ENCODE measurements around the gene NUDT19. TPM values are rescaled to one million over a fixed set of nuclear protein-coding genes. Genes with fewer than 3 reads are reported as not detected.
"Not testable (repeated sequence)": the region's sequence is repeated elsewhere in the genome, so short reads cannot be mapped to it uniquely, and the experiment has no call there.

The NUDT19 gene
- total RNA-seq, 1 donor from 2014 or later, result 6.3 TPM

DNA sequence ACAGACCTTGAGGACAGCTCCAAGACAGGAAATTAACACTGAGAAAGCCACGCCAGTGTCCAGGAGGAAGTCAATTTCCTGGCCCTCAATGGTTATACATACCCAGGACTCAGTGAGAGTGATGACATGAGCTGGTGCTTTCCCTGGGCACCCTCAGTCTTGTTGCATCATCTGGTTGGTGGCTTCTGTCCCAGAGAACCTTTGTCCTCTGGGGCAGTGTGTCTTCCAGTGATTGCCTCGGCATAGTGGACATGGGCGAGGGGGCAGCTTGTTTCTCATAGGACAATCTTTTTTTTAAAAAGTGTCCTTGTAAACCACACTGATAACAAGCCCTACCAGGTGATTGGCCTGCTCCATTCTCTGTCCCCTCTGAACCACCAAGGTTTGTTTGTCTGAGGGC lies 5.2 kb downstream of the NUDT19 start:
- H3K9me3 ChIP-seq (ENCODE audit: control insufficient read depth in 3 of 3, low read length in 3 of 3); H3K4me3 ChIP-seq (ENCODE audit: low read length in 3 of 3); H3K27me3 ChIP-seq (ENCODE audit: control insufficient read depth in 3 of 3, insufficient read depth in 3 of 3, low read length in 3 of 3); H3K27ac ChIP-seq (ENCODE audit: low read depth, low read length); H3K9ac ChIP-seq (ENCODE audit: low read depth in 1 of 3, low read length in 3 of 3): not testable (repeated sequence)
- Histone ChIP-seq H3K4me1 (ENCODE audit: control insufficient read depth in 3 of 3, insufficient read depth in 3 of 3, low read length in 3 of 3) (peaks cover 21 to 36% (median 28%) of the 10 kb centered on the region in 3 donors), H3K36me3 (ENCODE audit: control insufficient read depth in 3 of 3, insufficient read depth in 3 of 3, low read length in 3 of 3) (peaks cover 5 to 12% (median 5%) of the 10 kb centered on the region in 3 donors)

DNA sequence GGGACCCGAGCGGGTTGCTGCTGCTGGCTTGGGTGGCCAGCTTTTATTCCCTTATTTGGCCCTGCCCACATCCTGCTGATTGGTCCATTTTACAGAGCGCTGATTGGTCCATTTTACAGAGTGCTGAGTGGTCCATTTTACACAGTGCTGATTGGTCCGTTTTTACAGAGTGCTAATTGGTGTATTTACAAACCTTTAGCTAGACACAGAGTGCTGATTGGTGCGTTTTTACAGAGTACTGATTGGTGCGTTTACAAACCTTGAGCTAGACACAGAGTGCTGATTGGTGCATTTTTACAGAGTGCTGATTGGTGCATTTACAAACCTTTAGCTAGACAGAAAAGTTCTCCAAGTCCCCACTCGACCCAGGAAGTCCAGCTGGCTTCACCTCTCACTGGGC lies 8.5 kb downstream of the NUDT19 start:
- Histone ChIP-seq H3K4me1 (ENCODE audit: control insufficient read depth in 3 of 3, insufficient read depth in 3 of 3, low read length in 3 of 3) (peaks cover 6 to 16% (median 8%) of the 10 kb centered on the region in 3 donors), H3K36me3 (ENCODE audit: control insufficient read depth in 3 of 3, insufficient read depth in 3 of 3, low read length in 3 of 3) (peaks cover 5 to 12% (median 7%) of the 10 kb centered on the region in 3 donors)
- H3K27me3 ChIP-seq (ENCODE audit: control insufficient read depth in 3 of 3, insufficient read depth in 3 of 3, low read length in 3 of 3); H3K9ac ChIP-seq (ENCODE audit: low read depth in 1 of 3, low read length in 3 of 3); H3K4me3 ChIP-seq (ENCODE audit: low read length in 3 of 3); H3K9me3 ChIP-seq (ENCODE audit: control insufficient read depth in 3 of 3, low read length in 3 of 3); H3K27ac ChIP-seq (ENCODE audit: low read depth, low read length): not testable (repeated sequence)

DNA sequence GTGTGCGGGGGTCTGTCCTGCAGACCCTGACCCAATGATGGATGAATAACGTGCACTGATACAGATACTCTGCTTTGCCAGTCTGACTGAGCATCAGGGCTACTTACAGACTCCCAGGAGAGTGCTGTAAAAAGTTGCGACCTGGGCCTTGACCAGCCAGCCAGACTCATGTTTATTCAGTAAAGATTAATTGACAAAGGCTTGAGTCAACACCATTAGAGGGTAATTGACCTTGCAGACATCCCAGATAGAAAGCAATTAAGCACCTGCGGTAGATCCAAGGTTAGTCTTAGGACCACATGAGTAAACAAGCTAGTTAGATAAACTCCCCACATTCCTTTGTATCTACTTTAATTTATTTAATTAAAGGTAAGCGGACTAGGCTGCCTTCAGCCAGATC lies 10.4 kb downstream of the NUDT19 start:
- Histone ChIP-seq H3K4me3 (ENCODE audit: low read length in 3 of 3) (no peak overlapping the region), H3K27ac (ENCODE audit: low read depth, low read length) (no peak overlapping the region), H3K9me3 (ENCODE audit: control insufficient read depth in 3 of 3, low read length in 3 of 3) (peaks cover 2 to 5% (median 3%) of the 10 kb centered on the region in 3 donors), H3K27me3 (ENCODE audit: control insufficient read depth in 3 of 3, insufficient read depth in 3 of 3, low read length in 3 of 3) (no peaks in the 10 kb centered on the region), H3K36me3 (ENCODE audit: control insufficient read depth in 3 of 3, insufficient read depth in 3 of 3, low read length in 3 of 3) (peaks cover 5 to 14% (median 7%) of the 10 kb centered on the region in 3 donors), H3K9ac (ENCODE audit: low read depth in 1 of 3, low read length in 3 of 3) (no peak overlapping the region), H3K4me1 (ENCODE audit: control insufficient read depth in 3 of 3, insufficient read depth in 3 of 3, low read length in 3 of 3) (peaks cover 0 to under 1% (median 0%) of the 10 kb centered on the region in 3 donors)

- not testable (repeated sequence) for H3K4me1 ChIP-seq (ENCODE audit: control insufficient read depth in 3 of 3, insufficient read depth in 3 of 3, low read length in 3 of 3); H3K4me3 ChIP-seq (ENCODE audit: low read length in 3 of 3); H3K9ac ChIP-seq (ENCODE audit: low read depth in 1 of 3, low read length in 3 of 3); H3K9me3 ChIP-seq (ENCODE audit: control insufficient read depth in 3 of 3, low read length in 3 of 3); H3K27ac ChIP-seq (ENCODE audit: low read depth, low read length); H3K27me3 ChIP-seq (ENCODE audit: control insufficient read depth in 3 of 3, insufficient read depth in 3 of 3, low read length in 3 of 3)
- H3K36me3 ChIP-seq (ENCODE audit: control insufficient read depth in 3 of 3, insufficient read depth in 3 of 3, low read length in 3 of 3), result peaks cover 5 to 11% (median 7%) of the 10 kb centered on the region in 3 donors
Observed at GRCh38 chr19:32704006-32704405, 12.4 kb downstream of the NUDT19 start.

DNA sequence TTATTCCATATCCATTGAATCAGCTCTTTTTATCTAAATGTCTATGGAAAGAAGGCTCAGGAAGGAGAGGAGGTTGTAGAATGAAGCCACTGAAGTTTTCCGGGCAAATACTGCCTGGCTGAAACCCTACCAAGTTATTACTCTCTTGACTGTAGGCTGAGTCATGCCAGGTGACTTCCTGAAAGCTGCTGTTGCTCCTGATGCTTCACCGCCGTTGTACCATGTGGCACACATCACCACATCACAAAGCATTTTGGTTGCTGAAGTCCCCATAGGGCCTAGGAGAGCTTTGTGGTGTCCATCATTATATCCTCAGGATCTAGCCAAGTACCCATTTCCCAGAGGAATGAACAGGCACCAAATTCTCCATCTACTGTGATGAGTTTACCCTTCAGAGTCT lies 16.8 kb downstream of the NUDT19 start:
- H3K9me3 ChIP-seq (ENCODE audit: control insufficient read depth in 3 of 3, low read length in 3 of 3), result peaks cover 2 to 5% (median 3%) of the 10 kb centered on the region in 3 donors
- H3K9ac ChIP-seq (ENCODE audit: low read depth in 1 of 3, low read length in 3 of 3), result no peak overlapping the region
- H3K27ac ChIP-seq (ENCODE audit: low read depth, low read length), result no peak overlapping the region
- no peak overlapping the region for H3K4me3 ChIP-seq (ENCODE audit: low read length in 3 of 3)
- no peaks in the 10 kb centered on the region for H3K4me1 ChIP-seq (ENCODE audit: control insufficient read depth in 3 of 3, insufficient read depth in 3 of 3, low read length in 3 of 3)
- peaks cover 4 to 17% (median 11%) of the 10 kb centered on the region in 3 donors for H3K36me3 ChIP-seq (ENCODE audit: control insufficient read depth in 3 of 3, insufficient read depth in 3 of 3, low read length in 3 of 3)
- no peaks in the 10 kb centered on the region for H3K27me3 ChIP-seq (ENCODE audit: control insufficient read depth in 3 of 3, insufficient read depth in 3 of 3, low read length in 3 of 3)

- Histone ChIP-seq H3K4me3 (ENCODE audit: low read length in 3 of 3) (no peak overlapping the region), H3K36me3 (ENCODE audit: control insufficient read depth in 3 of 3, insufficient read depth in 3 of 3, low read length in 3 of 3) (peaks cover 4 to 22% (median 11%) of the 10 kb centered on the region in 3 donors), H3K27ac (ENCODE audit: low read depth, low read length) (no peak overlapping the region), H3K27me3 (ENCODE audit: control insufficient read depth in 3 of 3, insufficient read depth in 3 of 3, low read length in 3 of 3) (no peaks in the 10 kb centered on the region), H3K9me3 (ENCODE audit: control insufficient read depth in 3 of 3, low read length in 3 of 3) (peaks cover 0 to under 1% (median under 1%) of the 10 kb centered on the region in 3 donors), H3K4me1 (ENCODE audit: control insufficient read depth in 3 of 3, insufficient read depth in 3 of 3, low read length in 3 of 3) (no peaks in the 10 kb centered on the region), H3K9ac (ENCODE audit: low read depth in 1 of 3, low read length in 3 of 3) (no peak overlapping the region)
Observed at GRCh38 chr19:32709032-32709431, 17.4 kb downstream of the NUDT19 start.

GRCh38 chr19:32711747-32712146 lies 20.1 kb downstream of the NUDT19 start:
- no peaks in the 10 kb centered on the region for H3K9me3 ChIP-seq (ENCODE audit: control insufficient read depth in 3 of 3, low read length in 3 of 3)
- no peak overlapping the region for H3K27ac ChIP-seq (ENCODE audit: low read depth, low read length)
- H3K4me1 ChIP-seq (ENCODE audit: control insufficient read depth in 3 of 3, insufficient read depth in 3 of 3, low read length in 3 of 3), result no peaks in the 10 kb centered on the region
- no peaks in the 10 kb centered on the region for H3K27me3 ChIP-seq (ENCODE audit: control insufficient read depth in 3 of 3, insufficient read depth in 3 of 3, low read length in 3 of 3)
- H3K4me3 ChIP-seq (ENCODE audit: low read length in 3 of 3), result no peak overlapping the region
- H3K9ac ChIP-seq (ENCODE audit: low read depth in 1 of 3, low read length in 3 of 3), result no peak overlapping the region
- H3K36me3 ChIP-seq (ENCODE audit: control insufficient read depth in 3 of 3, insufficient read depth in 3 of 3, low read length in 3 of 3), result peaks cover 12 to 26% (median 13%) of the 10 kb centered on the region in 3 donors

- not testable (repeated sequence) for H3K9me3 ChIP-seq (ENCODE audit: control insufficient read depth in 3 of 3, low read length in 3 of 3); H3K27ac ChIP-seq (ENCODE audit: low read depth, low read length); H3K4me3 ChIP-seq (ENCODE audit: low read length in 3 of 3); H3K9ac ChIP-seq (ENCODE audit: low read depth in 1 of 3, low read length in 3 of 3); H3K27me3 ChIP-seq (ENCODE audit: control insufficient read depth in 3 of 3, insufficient read depth in 3 of 3, low read length in 3 of 3); H3K4me1 ChIP-seq (ENCODE audit: control insufficient read depth in 3 of 3, insufficient read depth in 3 of 3, low read length in 3 of 3)
- peaks cover 12 to 17% (median 13%) of the 10 kb centered on the region in 3 donors for H3K36me3 ChIP-seq (ENCODE audit: control insufficient read depth in 3 of 3, insufficient read depth in 3 of 3, low read length in 3 of 3)
Observed at GRCh38 chr19:32716203-32716602, 24.6 kb downstream of the NUDT19 start.

GRCh38 chr19:32717496-32717895 lies 25.9 kb downstream of the NUDT19 start:
- Histone ChIP-seq H3K9ac (ENCODE audit: low read depth in 1 of 3, low read length in 3 of 3) (no peak overlapping the region), H3K4me1 (ENCODE audit: control insufficient read depth in 3 of 3, insufficient read depth in 3 of 3, low read length in 3 of 3) (no peaks in the 10 kb centered on the region), H3K27ac (ENCODE audit: low read depth, low read length) (no peak overlapping the region), H3K9me3 (ENCODE audit: control insufficient read depth in 3 of 3, low read length in 3 of 3) (no peaks in the 10 kb centered on the region), H3K4me3 (ENCODE audit: low read length in 3 of 3) (no peak overlapping the region), H3K27me3 (ENCODE audit: control insufficient read depth in 3 of 3, insufficient read depth in 3 of 3, low read length in 3 of 3) (no peaks in the 10 kb centered on the region), H3K36me3 (ENCODE audit: control insufficient read depth in 3 of 3, insufficient read depth in 3 of 3, low read length in 3 of 3) (peaks cover 8 to 13% (median 8%) of the 10 kb centered on the region in 3 donors)

GRCh38 chr19:32718286-32718685 lies 26.7 kb downstream of the NUDT19 start:
- H3K27ac ChIP-seq (ENCODE audit: low read depth, low read length), result no peak overlapping the region
- no peak overlapping the region for H3K9ac ChIP-seq (ENCODE audit: low read depth in 1 of 3, low read length in 3 of 3)
- peaks cover 5 to 9% (median 8%) of the 10 kb centered on the region in 3 donors for H3K36me3 ChIP-seq (ENCODE audit: control insufficient read depth in 3 of 3, insufficient read depth in 3 of 3, low read length in 3 of 3)
- H3K27me3 ChIP-seq (ENCODE audit: control insufficient read depth in 3 of 3, insufficient read depth in 3 of 3, low read length in 3 of 3), result no peaks in the 10 kb centered on the region
- H3K4me1 ChIP-seq (ENCODE audit: control insufficient read depth in 3 of 3, insufficient read depth in 3 of 3, low read length in 3 of 3), result no peaks in the 10 kb centered on the region
- H3K9me3 ChIP-seq (ENCODE audit: control insufficient read depth in 3 of 3, low read length in 3 of 3), result no peaks in the 10 kb centered on the region
- no peak overlapping the region for H3K4me3 ChIP-seq (ENCODE audit: low read length in 3 of 3)

Measured in skeletal muscle tissue (tissue), 4 donors.